C4-2B (cell line): ENCODE results near the gene NPLOC4.

ENCODE experiments used
- CTCF ChIP-seq: fragments of 450-650 bp; conservative IDR thresholded peaks from 2 replicates; pipeline ENCODE4 v1.5.1; 2017; ENCODE audit warnings: mild to moderate bottlenecking
- ZFX ChIP-seq: fragments of 450-650 bp; IDR thresholded peaks from 2 replicates; pipeline ENCODE4 v1.6.1; 2017

- TF ChIP-seq CTCF: no peak
- TF ChIP-seq ZFX: no peak
These were observed 11.8 kb upstream of the NPLOC4 start for GRCh38 chr17:81648707-81649085.
